Osteoblast (primary cell): Measurements from ENCODE around the gene AGPAT4. TPM values are rescaled to one million over a fixed set of nuclear protein-coding genes. Genes with fewer than 3 reads are reported as not detected.

Experiments used
- DNase-seq: peaks from one replicate; pipeline ENCODE4 v3.0.0; 2011; ENCODE audit warnings: low spot score, mixed read lengths; ENCODE audit not compliant: insufficient read length; ENCODE audit errors: missing footprints
- H2AFZ ChIP-seq: 2 replicates; pipeline ENCODE4 v1.6.0; 2011; ENCODE audit warnings: mild to moderate bottlenecking, low read length
- H3K27ac ChIP-seq: 2 replicates; pipeline ENCODE4 v1.5.1; 2011; ENCODE audit warnings: mild to moderate bottlenecking, low read depth, low read length, moderate library complexity
- H3K27me3 ChIP-seq: 2 replicates; pipeline ENCODE4 v1.6.0; 2012; ENCODE audit warnings: mild to moderate bottlenecking, control low read depth, inconsistent platforms, low read length, moderate library complexity; ENCODE audit not compliant: insufficient read depth
- H3K36me3 ChIP-seq: 2 replicates; pipeline ENCODE4 v1.5.1; 2011; ENCODE audit warnings: mild to moderate bottlenecking, low read length, control low read depth, moderate library complexity; ENCODE audit not compliant: insufficient read depth
- H3K4me1 ChIP-seq: 2 replicates; pipeline ENCODE4 v1.5.1; 2011; ENCODE audit warnings: mild to moderate bottlenecking, low read length, control low read depth, moderate library complexity; ENCODE audit not compliant: insufficient read depth
- H3K4me2 ChIP-seq: 2 replicates; pipeline ENCODE4 v1.6.0; 2011; ENCODE audit warnings: mild to moderate bottlenecking, low read length; ENCODE audit not compliant: insufficient read depth
- H3K4me3 ChIP-seq: fragments of 200-600 bp; sonication (generic); 3 replicates; pipeline ENCODE4 v1.5.1; 2012; ENCODE audit warnings: mild to moderate bottlenecking, low read length, inconsistent platforms; ENCODE audit not compliant: insufficient read depth
- H3K79me2 ChIP-seq: 2 replicates; pipeline ENCODE4 v1.6.0; 2012; ENCODE audit warnings: mild to moderate bottlenecking, low read length, control low read depth, inconsistent platforms; ENCODE audit not compliant: insufficient read depth
- H3K9me3 ChIP-seq: 2 replicates; pipeline ENCODE4 v1.5.1; 2011; ENCODE audit warnings: low read depth, low read length, control low read depth
- H4K20me1 ChIP-seq: 2 replicates; pipeline ENCODE4 v1.6.0; 2012; ENCODE audit warnings: mild to moderate bottlenecking, low read length, control low read depth; ENCODE audit not compliant: insufficient read depth
- total RNA-seq: library from RNA; depleted of rRNA; stranded (reverse); fragments of >200 nt; gene quantifications from 2 replicates; pipeline ENCODE4 v1.2.3, GENCODE V29; 2012
- TF ChIP-seq, protein P1 (sequence below): IDR thresholded peaks from 2 replicates; pipeline ENCODE4 v1.5.1; 2011; ENCODE audit warnings: mild to moderate bottlenecking, low read depth, low read length, moderate library complexity; ENCODE audit errors: extremely low read depth

The AGPAT4 gene
- total RNA-seq, 1 donor: 13.8 TPM

GRCh38 chr6:161265554-161265953, 8.3 kb downstream of the AGPAT4 start:
- TF ChIP-seq, protein P1, sequence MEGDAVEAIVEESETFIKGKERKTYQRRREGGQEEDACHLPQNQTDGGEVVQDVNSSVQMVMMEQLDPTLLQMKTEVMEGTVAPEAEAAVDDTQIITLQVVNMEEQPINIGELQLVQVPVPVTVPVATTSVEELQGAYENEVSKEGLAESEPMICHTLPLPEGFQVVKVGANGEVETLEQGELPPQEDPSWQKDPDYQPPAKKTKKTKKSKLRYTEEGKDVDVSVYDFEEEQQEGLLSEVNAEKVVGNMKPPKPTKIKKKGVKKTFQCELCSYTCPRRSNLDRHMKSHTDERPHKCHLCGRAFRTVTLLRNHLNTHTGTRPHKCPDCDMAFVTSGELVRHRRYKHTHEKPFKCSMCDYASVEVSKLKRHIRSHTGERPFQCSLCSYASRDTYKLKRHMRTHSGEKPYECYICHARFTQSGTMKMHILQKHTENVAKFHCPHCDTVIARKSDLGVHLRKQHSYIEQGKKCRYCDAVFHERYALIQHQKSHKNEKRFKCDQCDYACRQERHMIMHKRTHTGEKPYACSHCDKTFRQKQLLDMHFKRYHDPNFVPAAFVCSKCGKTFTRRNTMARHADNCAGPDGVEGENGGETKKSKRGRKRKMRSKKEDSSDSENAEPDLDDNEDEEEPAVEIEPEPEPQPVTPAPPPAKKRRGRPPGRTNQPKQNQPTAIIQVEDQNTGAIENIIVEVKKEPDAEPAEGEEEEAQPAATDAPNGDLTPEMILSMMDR: no peak
- Histone ChIP-seq H3K27me3 (no peaks in the 10 kb centered on the region), H3K4me3 (no peak overlapping the region), H3K27ac (no peak overlapping the region), H3K4me1 (peaks cover 7% of the 10 kb centered on the region), H3K4me2 (no peak overlapping the region), H3K36me3 (no peaks in the 10 kb centered on the region), H2AFZ (no peak overlapping the region), H3K9me3 (no peaks in the 10 kb centered on the region), H4K20me1 (peaks cover 3% of the 10 kb centered on the region), H3K79me2 (peaks cover 3% of the 10 kb centered on the region)
- no peak for DNase-seq

DNA sequence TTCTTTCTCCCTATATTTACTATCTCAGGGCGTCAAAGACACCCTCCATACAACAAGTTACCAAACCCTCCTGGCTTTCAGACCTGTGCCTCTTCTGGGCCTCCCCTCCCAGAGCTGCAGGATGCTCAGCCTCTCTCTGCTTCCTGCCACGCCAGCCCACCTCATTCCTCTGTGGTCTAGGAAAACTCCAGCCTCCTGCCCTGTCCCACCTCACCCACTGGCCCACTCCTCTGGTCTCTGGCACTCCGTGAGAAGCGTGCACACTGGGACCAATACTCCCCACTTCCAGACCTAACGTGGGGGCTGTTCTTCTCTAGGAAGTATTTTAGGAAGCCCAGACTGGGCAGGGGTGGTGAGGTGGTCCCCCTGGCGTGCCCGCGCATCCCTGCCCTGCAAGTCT, 9.7 kb downstream of the AGPAT4 start:
- no peak overlapping the region for H3K4me2 ChIP-seq
- no peaks in the 10 kb centered on the region for H3K9me3 ChIP-seq
- H3K4me3 ChIP-seq: no peak overlapping the region
- no peaks in the 10 kb centered on the region for H3K27me3 ChIP-seq
- H3K79me2 ChIP-seq: no peaks in the 10 kb centered on the region
- peaks cover 7% of the 10 kb centered on the region for H3K4me1 ChIP-seq
- no peak overlapping the region for H2AFZ ChIP-seq
- peaks cover 3% of the 10 kb centered on the region for H4K20me1 ChIP-seq
- no peak for DNase-seq
- H3K27ac ChIP-seq: no peak overlapping the region
- no peaks in the 10 kb centered on the region for H3K36me3 ChIP-seq
- TF ChIP-seq, protein P1: no peak

DNA sequence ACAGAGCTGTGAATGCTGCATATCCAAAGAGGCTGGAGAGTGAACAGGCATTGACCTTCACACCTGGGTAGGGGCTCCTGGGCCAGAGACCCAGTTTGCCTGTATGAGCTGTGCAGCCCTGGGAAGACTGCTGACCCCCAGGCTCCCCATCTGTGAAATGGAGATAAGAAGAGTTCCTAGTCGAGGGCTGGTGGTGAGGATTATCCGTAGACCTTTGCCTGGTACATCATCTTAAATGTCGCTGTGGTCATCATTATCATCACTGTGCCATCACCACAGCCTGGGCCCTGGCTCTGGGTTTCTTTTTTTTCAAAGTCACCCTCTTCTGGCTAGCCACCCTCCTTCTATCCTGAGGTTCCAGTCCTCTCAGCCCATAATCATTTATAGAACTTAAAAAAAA, 12.0 kb downstream of the AGPAT4 start:
- Histone ChIP-seq H3K4me2 (no peak overlapping the region), H3K36me3 (no peaks in the 10 kb centered on the region), H4K20me1 (peaks cover 3% of the 10 kb centered on the region), H2AFZ (no peak overlapping the region), H3K27me3 (no peaks in the 10 kb centered on the region), H3K4me1 (peaks cover 18% of the 10 kb centered on the region), H3K4me3 (no peak overlapping the region), H3K79me2 (no peaks in the 10 kb centered on the region), H3K27ac (no peak overlapping the region), H3K9me3 (no peaks in the 10 kb centered on the region)
- TF ChIP-seq, protein P1: no peak
- DNase-seq: no peak

DNA sequence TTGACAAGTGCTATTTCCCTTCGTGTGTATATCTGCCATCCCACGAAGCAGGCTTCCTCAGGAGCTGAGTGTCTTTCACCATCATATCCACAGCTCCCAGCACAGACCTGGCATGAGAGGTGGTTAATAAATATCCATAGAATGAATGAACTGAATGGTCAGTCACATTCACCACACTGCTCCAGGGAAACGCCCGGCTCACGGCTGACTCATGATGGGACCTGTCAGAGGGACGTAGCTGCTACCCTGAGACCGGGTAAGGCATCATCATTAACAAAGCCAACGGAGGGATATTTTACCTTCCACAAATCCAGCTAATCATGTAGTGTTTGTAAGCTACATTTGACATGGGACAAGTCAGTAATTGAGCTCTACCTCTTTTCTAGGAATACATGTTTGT, 12.5 kb downstream of the AGPAT4 start:
- DNase-seq: no peak
- Histone ChIP-seq H3K4me2 (no peak overlapping the region), H3K4me1 (peaks cover 14% of the 10 kb centered on the region), H3K27me3 (no peaks in the 10 kb centered on the region), H2AFZ (no peak overlapping the region), H3K27ac (no peak overlapping the region), H3K4me3 (no peak overlapping the region), H4K20me1 (peaks cover 3% of the 10 kb centered on the region), H3K36me3 (no peaks in the 10 kb centered on the region), H3K79me2 (peaks cover 1% of the 10 kb centered on the region), H3K9me3 (no peaks in the 10 kb centered on the region)
- TF ChIP-seq, protein P1: no peak
